Right lobe of liver (tissue), 6 donors: ENCODE data around the gene IKZF2. TPM values are rescaled to one million over a fixed set of nuclear protein-coding genes. Genes with fewer than 3 reads are reported as not detected.

Experiments used
- ATAC-seq, 4 donors: fragments of 200-7000 bp; cut with Tn5 transposase; one replicate each; pipeline ENCODE4 v1.9.1; 2020; ENCODE audit warnings: mild to moderate bottlenecking in 4 of 4, moderate library complexity in 4 of 4
- DNase-seq, 3 donors: peaks; one replicate each; pipeline ENCODE4 v3.0.0-alpha.2; 2020
- H3K27ac ChIP-seq, 3 donors: fragments of 200-600 bp; one replicate each; pipeline ENCODE4 v1.8.0; 2022
- H3K27me3 ChIP-seq, 2 donors: fragments of 200-600 bp; one replicate each; pipeline ENCODE4 v1.8.0; 2022
- H3K36me3 ChIP-seq, 4 donors: fragments of 200-600 bp; sonication (generic) in 1 of 4; one replicate each; pipeline versions ENCODE4 v1.5.1 to v1.8.0; 2017 to 2022; ENCODE audit warnings: control low read depth in 1 of 4
- H3K4me1 ChIP-seq, 4 donors: fragments of 200-600 bp; sonication (generic) in 1 of 4; one replicate each; pipeline versions ENCODE4 v1.5.1 to v1.8.0; 2017 to 2022; ENCODE audit warnings: control low read depth in 1 of 4
- H3K4me3 ChIP-seq, 3 donors: fragments of 200-600 bp; one replicate each; pipeline ENCODE4 v1.8.0; 2022
- H3K9me3 ChIP-seq, 4 donors: fragments of 200-600 bp; sonication (generic) in 1 of 4; one replicate each; pipeline versions ENCODE4 v1.5.1 to v1.8.0; 2017 to 2022; ENCODE audit warnings: control low read depth in 1 of 4
- POLR2A ChIP-seq: fragments of 450-650 bp; IDR thresholded peaks from one replicate; pipeline ENCODE4 v1.6.1; 2017; ENCODE audit warnings: antibody characterized with exemption, mild to moderate bottlenecking
- WGBS: methylation state at CpG from one replicate; pipeline ENCODE4 v1.1.6; 2018; ENCODE audit warnings: low coverage, low lambda C conversion rate; ENCODE audit not compliant: insufficient coverage; ENCODE audit errors: missing lambda C conversion rate; 5-methylcytosine and 5-hydroxymethylcytosine counted together
- intact Hi-C, 2 donors: fragments of 100-400 bp; cut with DNase I; formaldehyde crosslinking; loops; one replicate each; pipeline versions ENCODE4 v1.11.2 to v1.14.1; 2022
- total RNA-seq, 6 experiments: library from RNA; depleted of rRNA in 2 of 6; stranded (reverse); fragments of >200 nt in 2 of 6; fragmentation: NEBNext Ultra II Directional in 3 of 6; extraction: Animal tissue kit (Norgen Biotek cat#: 25700) in 3 of 6; gene quantifications; one replicate each; pipeline versions ENCODE4 v1.1.0 to v1.2.4, GENCODE V29; 2016 to 2023
- TF ChIP-seq, protein P1 (sequence below), 4 donors: fragments of 200-600 bp in 3 of 4; fragments of 450-650 bp in 1 of 4; IDR thresholded peaks; one replicate each; pipeline versions ENCODE4 v1.5.1 to v1.8.0; 2016 to 2022; ENCODE audit warnings: antibody characterized with exemption in 4 of 4, mild to moderate bottlenecking in 2 of 4
- donor health status: DM: no; HTN: yes; CAD: no.
- donor health status: DM: no; HTN: no; CAD: no.
- donor health status: DM: no; HTN: no; CAD: no.
- donor health status: DM: no; HTN: yes; CAD: no.
- donor health status: DM: no; HTN: yes; CAD: no.

IKZF2 gene
- total RNA-seq, 6 experiments from 2014 or later, result 1.1 to 4.1 (median 1.9) TPM

DNA sequence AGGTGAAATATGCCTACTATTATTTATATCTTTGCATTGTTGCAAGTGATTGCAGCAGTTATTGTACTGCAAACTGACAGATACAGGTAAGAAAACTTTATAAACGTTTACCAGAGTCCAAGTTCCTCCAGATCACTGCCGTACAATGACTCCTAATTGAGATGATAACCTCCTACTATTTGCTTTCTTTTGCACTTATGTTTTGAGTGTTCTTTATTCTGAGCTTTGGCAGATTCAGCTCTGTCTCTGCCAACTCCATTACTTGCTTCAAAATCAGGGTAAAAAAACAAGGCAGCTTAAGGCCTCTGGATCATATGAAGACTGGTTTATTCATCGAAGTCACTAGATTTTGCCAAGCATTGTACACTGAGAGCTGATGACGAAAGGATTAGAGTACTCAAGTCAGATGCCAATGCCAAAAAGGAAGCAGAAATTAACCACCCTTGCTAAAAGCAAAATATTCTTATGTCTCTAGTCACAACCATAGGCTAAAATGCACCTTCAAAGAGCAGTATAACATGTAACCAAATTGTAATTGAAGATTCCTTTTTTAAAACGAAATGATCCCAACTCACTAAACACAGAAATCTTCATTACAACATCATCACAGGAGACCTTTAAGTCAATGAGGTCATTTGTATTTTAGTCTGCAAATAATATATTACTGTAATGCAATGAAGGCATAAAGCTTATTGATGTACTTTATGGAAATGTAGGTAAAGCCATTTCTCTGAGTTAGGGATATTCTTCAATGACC is 10.5 kb upstream of the IKZF2 start:
- intact Hi-C loops, result no loop called here
- ATAC-seq (no peak), DNase-seq (no peak)
- Histone ChIP-seq H3K36me3 (no peaks in the 10 kb centered on the region), H3K9me3 (no peaks in the 10 kb centered on the region), H3K4me1 (no peaks in the 10 kb centered on the region), H3K27ac (no peak overlapping the region), H3K4me3 (no peak overlapping the region), H3K27me3 (no peaks in the 10 kb centered on the region)
- WGBS, result 57% methylated on average over 5 of the region's 5 CpGs
- TF ChIP-seq, protein P1, sequence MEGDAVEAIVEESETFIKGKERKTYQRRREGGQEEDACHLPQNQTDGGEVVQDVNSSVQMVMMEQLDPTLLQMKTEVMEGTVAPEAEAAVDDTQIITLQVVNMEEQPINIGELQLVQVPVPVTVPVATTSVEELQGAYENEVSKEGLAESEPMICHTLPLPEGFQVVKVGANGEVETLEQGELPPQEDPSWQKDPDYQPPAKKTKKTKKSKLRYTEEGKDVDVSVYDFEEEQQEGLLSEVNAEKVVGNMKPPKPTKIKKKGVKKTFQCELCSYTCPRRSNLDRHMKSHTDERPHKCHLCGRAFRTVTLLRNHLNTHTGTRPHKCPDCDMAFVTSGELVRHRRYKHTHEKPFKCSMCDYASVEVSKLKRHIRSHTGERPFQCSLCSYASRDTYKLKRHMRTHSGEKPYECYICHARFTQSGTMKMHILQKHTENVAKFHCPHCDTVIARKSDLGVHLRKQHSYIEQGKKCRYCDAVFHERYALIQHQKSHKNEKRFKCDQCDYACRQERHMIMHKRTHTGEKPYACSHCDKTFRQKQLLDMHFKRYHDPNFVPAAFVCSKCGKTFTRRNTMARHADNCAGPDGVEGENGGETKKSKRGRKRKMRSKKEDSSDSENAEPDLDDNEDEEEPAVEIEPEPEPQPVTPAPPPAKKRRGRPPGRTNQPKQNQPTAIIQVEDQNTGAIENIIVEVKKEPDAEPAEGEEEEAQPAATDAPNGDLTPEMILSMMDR (IDR thresholded peaks at IDR 0.05), result no peak
- no peak for TF ChIP-seq POLR2A

DNA sequence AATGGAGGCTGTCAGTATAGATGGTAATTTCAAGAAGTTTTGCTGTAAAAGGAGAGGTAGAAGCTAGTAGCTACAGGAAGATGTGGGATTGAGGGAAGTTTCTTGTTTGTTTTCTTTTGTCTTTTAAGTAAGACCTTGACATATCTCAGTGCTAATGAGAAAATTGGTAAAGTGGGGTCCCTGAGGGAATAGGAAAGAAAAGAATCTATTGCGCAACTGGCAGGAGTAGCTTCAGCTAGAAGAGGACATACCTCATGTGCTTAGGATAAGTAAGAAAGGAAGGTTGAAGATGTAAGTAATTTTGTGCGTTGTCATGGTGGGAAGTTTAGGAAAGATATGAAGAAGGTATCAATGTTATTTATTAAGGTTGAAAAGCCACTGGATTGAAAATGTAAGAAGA is 8.4 kb upstream of the IKZF2 start:
- intact Hi-C loops, result loop anchor here in 1 of 2 donors (10.0 kb wide), 1 partner anchor 245 kb away; no protein-coding TSS in a partner anchor
- no peak for TF ChIP-seq POLR2A
- TF ChIP-seq, protein P1 (IDR thresholded peaks at IDR 0.05), result no peak
- Histone ChIP-seq H3K27ac (no peak overlapping the region), H3K36me3 (no peaks in the 10 kb centered on the region), H3K4me1 (no peaks in the 10 kb centered on the region), H3K27me3 (no peaks in the 10 kb centered on the region), H3K4me3 (no peak overlapping the region), H3K9me3 (no peaks in the 10 kb centered on the region)
- 95% methylated on average over 2 of the region's 2 CpGs for WGBS
- ATAC-seq, result no peak
- no peak for DNase-seq

DNA sequence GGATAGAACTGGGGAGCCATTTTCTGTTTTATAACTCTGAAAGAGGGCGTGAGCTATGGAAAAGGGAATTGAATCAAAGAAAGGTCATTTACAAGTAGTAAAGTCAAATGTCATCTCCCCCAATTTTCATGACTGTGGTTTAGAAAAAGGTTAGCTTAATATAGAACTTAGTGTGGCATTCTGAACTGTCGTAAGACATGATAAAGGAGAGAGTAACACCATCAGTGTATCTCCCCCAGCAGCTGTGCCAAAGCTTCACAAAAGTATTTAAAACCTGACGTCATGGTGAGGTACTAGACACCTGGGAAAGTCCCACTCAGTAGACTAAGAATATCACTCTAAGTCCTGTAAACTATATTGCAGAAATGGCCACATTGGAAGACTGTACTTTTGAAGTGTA is 5.8 kb upstream of the IKZF2 start:
- no peaks in the 10 kb centered on the region for H3K36me3 ChIP-seq
- WGBS, result 38% methylated on average over 3 of the region's 3 CpGs
- no peak for TF ChIP-seq POLR2A
- TF ChIP-seq, protein P1 (IDR thresholded peaks at IDR 0.05), result no peak
- H3K9me3 ChIP-seq, result no peaks in the 10 kb centered on the region
- intact Hi-C loops, result loop anchor here in 1 of 2 donors (10.0 kb wide), 1 partner anchor 242 kb away; no protein-coding TSS in a partner anchor
- no peak for DNase-seq
- H3K27ac ChIP-seq, result no peak overlapping the region
- peaks cover 0 to 7% (median 0%) of the 10 kb centered on the region in 4 donors for H3K4me1 ChIP-seq
- ATAC-seq, result peak in 1 of 4 donors; percentile 50
- H3K27me3 ChIP-seq, result no peaks in the 10 kb centered on the region
- no peak overlapping the region for H3K4me3 ChIP-seq

DNA sequence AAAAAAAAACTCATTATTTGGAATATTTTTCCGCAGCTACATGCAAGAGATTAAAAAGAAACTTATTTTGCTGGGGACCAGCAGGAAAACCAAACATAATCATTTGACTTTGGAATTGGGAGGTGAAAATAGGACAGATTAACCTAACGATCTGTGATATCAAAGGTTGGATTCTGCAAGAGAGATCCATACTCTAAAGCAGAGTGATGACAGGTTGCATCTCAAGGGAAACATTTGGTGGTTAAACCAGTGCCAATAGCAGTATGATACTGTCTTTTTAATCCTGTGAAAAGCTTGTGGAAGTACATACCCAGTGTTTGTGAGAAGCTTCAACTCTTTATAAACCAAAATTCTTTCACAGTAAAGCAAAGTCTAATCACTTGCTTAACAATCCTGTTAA is 5.3 kb upstream of the IKZF2 start:
- WGBS, result 17% methylated on average over 2 of the region's 2 CpGs

More for the DNA sequence above, 5.3 kb upstream of the IKZF2 start:
- no peaks in the 10 kb centered on the region for H3K36me3 ChIP-seq
- H3K27ac ChIP-seq, result no peak overlapping the region
- ATAC-seq (peak in 2 of 4 donors; percentile 16 to 43), DNase-seq (no peak)
- no peaks in the 10 kb centered on the region for H3K9me3 ChIP-seq
- peaks cover 0 to 7% (median 0%) of the 10 kb centered on the region in 4 donors for H3K4me1 ChIP-seq
- TF ChIP-seq, protein P1 (IDR thresholded peaks at IDR 0.05), result no peak
- no peak for TF ChIP-seq POLR2A
- H3K27me3 ChIP-seq, result no peaks in the 10 kb centered on the region
- intact Hi-C loops, result loop anchor here in 1 of 2 donors (10.0 kb wide), 1 partner anchor 242 kb away; no protein-coding TSS in a partner anchor
- peak overlapping the region in 1 of 3 donors; percentile 6 for H3K4me3 ChIP-seq
